ENCODE measurements around the gene GCFC2.

GCFC2 gene

DNA sequence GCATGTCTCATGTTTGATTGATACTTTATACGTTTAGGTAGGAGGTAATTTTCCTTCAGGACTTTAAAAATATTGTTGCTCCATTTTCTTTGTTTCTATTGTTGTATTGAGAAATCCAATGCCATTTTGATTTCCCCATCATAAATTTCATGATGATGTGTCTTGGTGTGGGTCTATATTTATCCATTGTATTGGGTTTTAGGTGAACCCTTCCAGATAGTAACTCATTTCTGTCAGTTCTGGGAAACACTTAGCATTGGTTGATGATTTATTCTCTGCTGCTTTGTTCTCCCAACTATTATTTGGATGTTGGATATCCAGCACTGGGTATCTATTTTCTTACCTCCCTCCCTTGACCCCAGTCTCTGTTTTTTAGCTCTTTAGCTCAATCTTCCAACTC is 54.2 kb downstream of the GCFC2 start:
- TF ChIP-seq, protein P1, sequence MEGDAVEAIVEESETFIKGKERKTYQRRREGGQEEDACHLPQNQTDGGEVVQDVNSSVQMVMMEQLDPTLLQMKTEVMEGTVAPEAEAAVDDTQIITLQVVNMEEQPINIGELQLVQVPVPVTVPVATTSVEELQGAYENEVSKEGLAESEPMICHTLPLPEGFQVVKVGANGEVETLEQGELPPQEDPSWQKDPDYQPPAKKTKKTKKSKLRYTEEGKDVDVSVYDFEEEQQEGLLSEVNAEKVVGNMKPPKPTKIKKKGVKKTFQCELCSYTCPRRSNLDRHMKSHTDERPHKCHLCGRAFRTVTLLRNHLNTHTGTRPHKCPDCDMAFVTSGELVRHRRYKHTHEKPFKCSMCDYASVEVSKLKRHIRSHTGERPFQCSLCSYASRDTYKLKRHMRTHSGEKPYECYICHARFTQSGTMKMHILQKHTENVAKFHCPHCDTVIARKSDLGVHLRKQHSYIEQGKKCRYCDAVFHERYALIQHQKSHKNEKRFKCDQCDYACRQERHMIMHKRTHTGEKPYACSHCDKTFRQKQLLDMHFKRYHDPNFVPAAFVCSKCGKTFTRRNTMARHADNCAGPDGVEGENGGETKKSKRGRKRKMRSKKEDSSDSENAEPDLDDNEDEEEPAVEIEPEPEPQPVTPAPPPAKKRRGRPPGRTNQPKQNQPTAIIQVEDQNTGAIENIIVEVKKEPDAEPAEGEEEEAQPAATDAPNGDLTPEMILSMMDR (conservative IDR thresholded peaks at IDR 0.05; ENCODE audit: low read depth, low read length), result no peak
- no peak for DNase-seq (ENCODE audit: low read depth)
- H3K4me3 ChIP-seq (ENCODE audit: low read length), result no peak overlapping the region

DNA sequence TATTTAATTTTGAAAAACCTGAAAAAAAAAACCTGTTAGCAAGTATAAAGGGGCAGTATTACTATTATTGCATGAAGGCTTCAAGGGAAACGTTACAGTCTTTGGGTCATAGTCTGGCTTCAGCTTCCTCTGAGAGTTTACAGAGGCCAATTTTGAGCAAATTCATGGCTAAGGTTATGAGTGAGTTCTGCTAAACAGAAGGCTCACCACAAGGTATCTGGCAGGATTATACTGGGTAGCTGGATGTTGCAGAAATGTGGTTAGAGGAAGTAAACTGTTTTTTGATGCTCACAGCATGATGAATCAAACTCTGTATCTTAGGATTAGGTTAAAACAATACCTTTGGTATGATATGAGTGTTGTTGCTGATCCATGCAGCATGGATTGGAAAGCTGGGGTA is 54.9 kb downstream of the GCFC2 start:
- no peak overlapping the region for H3K4me3 ChIP-seq (ENCODE audit: low read length)
- TF ChIP-seq, protein P1 (conservative IDR thresholded peaks at IDR 0.05; ENCODE audit: low read depth, low read length), result no peak
- no peak for DNase-seq (ENCODE audit: low read depth)

DNA sequence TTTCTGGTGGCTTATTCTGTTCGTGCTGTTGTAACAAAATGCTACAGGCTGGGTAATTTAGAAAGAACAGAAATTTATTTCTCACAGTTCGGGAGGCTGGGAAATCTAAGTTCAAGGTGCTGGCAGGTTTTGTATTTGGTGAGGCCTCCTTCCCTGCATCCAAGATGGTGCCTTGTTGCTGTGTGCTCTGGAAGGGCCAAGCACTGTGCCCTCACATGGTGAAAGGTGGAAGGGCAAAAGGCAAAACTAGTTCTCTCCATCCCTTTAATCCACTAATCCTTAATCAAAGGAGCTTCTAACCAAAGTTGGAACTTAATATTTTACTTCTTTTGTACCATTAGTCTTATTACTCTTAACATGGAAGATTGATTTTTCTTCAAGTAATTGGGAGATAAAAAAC is 56.7 kb downstream of the GCFC2 start:
- TF ChIP-seq, protein P1 (conservative IDR thresholded peaks at IDR 0.05; ENCODE audit: low read depth, low read length), result no peak
- H3K4me3 ChIP-seq (ENCODE audit: low read length), result no peak overlapping the region
- DNase-seq (ENCODE audit: low read depth), result no peak

DNA sequence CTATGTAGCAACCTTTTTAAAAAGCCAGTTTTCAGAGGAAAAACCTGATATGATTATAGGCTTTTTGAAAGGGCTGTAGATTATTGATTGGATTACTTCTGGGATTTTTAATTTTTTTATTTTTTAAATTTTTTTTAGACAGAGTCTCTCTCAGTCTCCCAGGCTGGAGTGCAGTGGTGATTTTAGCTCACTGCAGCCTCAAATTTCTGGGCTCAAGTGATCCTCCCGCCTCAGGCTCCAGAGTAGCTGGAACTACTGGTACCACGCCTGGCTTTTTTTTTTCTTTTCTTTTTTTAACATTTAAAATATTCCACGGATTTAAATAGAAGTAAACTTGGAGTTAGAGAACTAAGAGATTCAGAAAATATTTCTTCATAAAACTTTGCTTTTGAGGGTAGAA is 62.9 kb downstream of the GCFC2 start:
- TF ChIP-seq, protein P1 (conservative IDR thresholded peaks at IDR 0.05; ENCODE audit: low read depth, low read length), result no peak
- peak overlapping the region; percentile 91 for H3K4me3 ChIP-seq (ENCODE audit: low read length)
- DNase-seq (ENCODE audit: low read depth), result no peak

DNA sequence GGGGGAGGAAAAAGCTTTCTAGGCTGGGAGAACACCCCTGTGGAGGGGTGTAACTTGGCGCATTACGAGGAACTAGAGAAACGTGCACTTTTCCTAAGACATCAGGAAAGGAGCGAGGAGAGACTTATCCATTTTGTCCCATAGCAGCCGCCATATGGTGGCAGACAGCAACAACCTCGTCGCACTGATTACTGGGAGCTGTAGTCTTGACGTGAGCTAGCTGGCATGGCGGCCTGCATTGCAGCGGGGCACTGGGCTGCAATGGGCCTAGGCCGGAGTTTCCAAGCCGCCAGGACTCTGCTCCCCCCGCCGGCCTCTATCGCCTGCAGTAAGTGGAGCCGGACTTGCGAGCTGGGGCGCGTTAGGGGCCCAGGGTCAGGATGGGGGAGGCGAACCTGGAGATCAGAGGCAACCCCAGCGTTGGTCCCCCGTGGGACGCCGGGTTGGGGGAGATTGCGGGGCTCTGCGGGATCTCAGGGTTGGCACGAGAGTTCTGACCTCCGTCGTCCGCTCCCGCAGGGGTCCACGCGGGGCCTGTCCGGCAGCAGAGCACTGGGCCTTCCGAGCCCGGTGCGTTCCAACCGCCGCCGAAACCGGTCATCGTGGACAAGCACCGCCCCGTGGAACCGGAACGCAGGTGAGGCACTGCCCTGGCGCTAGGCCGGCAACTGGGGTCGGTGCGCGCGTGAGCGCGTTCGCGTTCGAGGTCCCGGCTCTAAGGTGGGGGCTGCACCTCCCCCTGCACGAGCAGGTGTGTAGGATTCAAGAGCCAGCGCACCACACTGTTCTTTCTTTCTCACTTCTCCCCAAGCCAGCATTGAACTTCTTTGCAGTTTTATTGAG is 63.9 kb downstream of the GCFC2 start, which contains the start of gene MRPL19:
TSS of gene MRPL19 (plus strand) at position 201 of the 843 bp plus-strand sequence. CDS start at position 226, 25 bp downstream.
- peak; percentile 75 for DNase-seq (ENCODE audit: low read depth)
- TF ChIP-seq, protein P1 (conservative IDR thresholded peaks at IDR 0.05; ENCODE audit: low read depth, low read length), result no peak
- peak within 1 kb of the TSS; percentile 91 for H3K4me3 ChIP-seq (ENCODE audit: low read length)

DNA sequence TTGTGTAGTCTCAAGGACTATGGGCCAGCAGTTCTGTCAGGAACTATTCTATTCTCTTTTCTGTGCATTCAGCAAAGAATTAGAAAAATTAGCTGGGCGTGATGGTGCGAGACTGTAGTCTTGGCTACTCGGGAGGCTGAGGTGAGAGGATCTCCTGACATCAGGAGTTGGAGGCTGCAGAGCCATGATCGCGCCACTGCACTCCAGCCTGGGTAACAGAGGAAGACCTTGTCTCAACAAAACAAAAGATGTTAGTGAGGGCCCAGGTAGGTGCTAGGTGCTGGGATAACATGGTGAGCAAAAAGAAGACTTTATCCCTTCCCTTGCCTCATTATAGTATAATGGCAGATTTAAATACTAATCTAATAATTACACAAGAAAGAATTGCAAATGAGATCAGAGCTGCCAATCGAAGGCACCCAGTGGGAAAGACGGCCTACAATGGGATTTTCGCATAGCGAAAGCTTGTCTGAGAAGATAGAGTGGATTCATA is 64.6 kb downstream of the GCFC2 start:
- no peak for DNase-seq (ENCODE audit: low read depth)
- peak overlapping the region; percentile 91 for H3K4me3 ChIP-seq (ENCODE audit: low read length)
- TF ChIP-seq, protein P1 (conservative IDR thresholded peaks at IDR 0.05; ENCODE audit: low read depth, low read length), result no peak

DNA sequence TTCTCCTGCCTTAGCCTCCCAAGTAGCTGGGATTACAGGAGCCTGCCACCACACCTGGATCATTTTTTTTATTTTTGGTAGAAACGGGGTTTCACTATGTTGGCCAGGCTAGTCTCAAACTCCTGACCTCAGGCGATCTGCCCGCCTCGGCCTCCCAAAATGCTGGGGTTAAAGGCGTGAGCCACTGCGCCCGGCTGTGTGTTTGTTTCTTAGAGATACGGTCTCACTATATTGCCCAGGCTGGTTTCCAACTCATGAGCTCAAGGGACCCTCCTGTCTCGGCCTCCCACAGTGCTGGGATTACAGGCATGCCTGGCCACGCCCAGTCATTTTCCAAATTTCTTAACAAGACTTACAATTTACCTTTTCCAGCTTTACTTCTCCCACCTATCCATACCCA is 65.1 kb downstream of the GCFC2 start:
- TF ChIP-seq, protein P1 (conservative IDR thresholded peaks at IDR 0.05; ENCODE audit: low read depth, low read length), result no peak
- no peak overlapping the region for H3K4me3 ChIP-seq (ENCODE audit: low read length)
- DNase-seq (ENCODE audit: low read depth), result no peak
